ENCODE measurements around the gene PRMT2.

The PRMT2 gene

DNA sequence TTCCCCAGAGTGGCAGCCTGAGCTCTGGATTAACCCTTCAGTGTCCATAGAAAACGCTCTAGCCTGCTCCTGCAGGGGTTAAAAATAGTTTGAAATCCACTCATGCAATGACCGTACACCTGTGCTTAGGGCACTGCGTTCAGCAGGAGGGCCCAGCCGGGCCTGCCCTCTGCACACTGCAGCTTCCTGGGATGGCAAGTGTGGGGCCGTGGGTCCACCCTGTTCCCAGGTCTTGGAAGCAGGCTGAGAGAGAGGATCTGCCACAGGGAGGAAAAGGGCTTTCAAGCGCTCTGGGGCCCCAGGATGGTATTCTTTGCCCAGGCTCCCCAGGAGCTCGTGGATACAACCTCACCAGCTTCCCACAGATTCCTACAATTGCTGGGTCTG is 29.1 kb upstream of the PRMT2 start:
- no peak for TF ChIP-seq CTCF (conservative IDR thresholded peaks at IDR 0.05; ENCODE audit: low read depth, low read length)
- H3K4me3 ChIP-seq (ENCODE audit: low read length) = no peak overlapping the region
- no peak for DNase-seq (ENCODE audit: low read depth)

- no peak for DNase-seq (ENCODE audit: low read depth)
- TF ChIP-seq CTCF (conservative IDR thresholded peaks at IDR 0.05; ENCODE audit: low read depth, low read length) = no peak
- H3K4me3 ChIP-seq (ENCODE audit: low read length) = no peak overlapping the region
Measured at GRCh38 chr21:46607636-46608035, 27.8 kb upstream of the PRMT2 start.

DNA sequence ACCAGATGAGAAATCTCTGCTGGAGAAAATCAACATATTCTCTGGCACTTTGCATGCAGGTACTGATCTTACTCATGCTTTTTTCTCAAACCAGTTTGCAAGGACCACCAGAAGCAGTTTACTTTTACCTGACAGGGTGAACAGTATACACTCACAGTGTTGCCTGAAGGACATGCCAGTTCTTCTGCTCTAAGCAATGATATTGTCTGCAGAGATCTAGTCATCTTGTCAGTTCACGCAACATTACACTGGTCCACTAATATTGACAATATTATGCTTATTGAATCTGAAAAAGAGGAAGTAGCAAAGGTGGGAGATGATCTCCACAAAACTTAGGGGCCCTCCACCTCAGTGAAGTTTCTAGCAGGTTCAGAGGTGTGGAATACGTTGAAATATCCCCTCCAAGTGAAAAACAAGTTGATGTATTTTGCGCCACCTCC is 26.8 kb upstream of the PRMT2 start:
- no peak overlapping the region for H3K4me3 ChIP-seq (ENCODE audit: low read length)
- DNase-seq (ENCODE audit: low read depth) = no peak
- TF ChIP-seq CTCF (conservative IDR thresholded peaks at IDR 0.05; ENCODE audit: low read depth, low read length) = no peak

- no peak for TF ChIP-seq CTCF (conservative IDR thresholded peaks at IDR 0.05; ENCODE audit: low read depth, low read length)
- H3K4me3 ChIP-seq (ENCODE audit: low read length) = no peak overlapping the region
- no peak for DNase-seq (ENCODE audit: low read depth)
Measured at GRCh38 chr21:46610018-46610701, 25.3 kb upstream of the PRMT2 start.

DNA sequence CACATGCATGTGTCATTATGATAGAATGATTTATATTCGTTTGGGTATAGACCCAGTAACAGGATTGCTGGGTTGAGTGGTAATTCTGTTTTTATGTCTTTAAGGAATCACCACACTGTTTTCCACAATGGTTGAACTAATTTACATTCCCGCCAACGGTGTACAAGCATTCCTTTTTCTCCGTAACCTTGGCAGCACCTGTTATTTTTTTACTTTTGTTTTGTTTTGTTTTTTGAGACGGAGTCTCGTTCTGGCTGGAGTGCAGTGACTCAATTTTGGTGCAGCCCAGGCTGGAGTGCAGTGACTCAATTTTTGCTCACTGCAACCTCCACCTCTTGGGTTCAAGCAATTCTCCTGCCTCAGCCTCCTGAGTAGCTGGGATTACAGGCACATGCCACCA is 22.1 kb upstream of the PRMT2 start:
- H3K4me3 ChIP-seq (ENCODE audit: low read length) = no peak overlapping the region
- DNase-seq (ENCODE audit: low read depth) = no peak
- TF ChIP-seq CTCF (conservative IDR thresholded peaks at IDR 0.05; ENCODE audit: low read depth, low read length) = no peak

GRCh38 chr21:46616050-46616449 is 19.4 kb upstream of the PRMT2 start:
- no peak for DNase-seq (ENCODE audit: low read depth)
- no peak for TF ChIP-seq CTCF (conservative IDR thresholded peaks at IDR 0.05; ENCODE audit: low read depth, low read length)
- no peak overlapping the region for H3K4me3 ChIP-seq (ENCODE audit: low read length)

DNA sequence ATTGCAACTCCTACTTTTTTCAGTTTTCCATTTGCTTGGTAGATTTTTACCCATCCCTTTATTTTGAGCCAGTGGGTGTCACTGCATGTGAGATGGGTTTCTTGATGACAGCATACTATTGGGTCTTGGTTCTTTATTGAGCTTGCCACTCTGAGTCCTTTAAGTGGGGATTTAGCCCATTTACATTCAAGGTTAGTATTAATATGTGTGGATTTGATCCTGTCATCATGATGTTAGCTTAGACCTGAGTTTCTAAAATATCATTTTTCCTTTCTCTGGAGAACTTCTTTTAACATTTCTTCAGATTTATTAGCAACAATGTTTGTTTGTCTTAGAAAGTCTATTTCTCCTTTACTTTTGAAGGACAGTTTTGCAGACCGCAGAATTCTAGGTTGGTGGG is 18.8 kb upstream of the PRMT2 start:
- no peak for DNase-seq (ENCODE audit: low read depth)
- no peak for TF ChIP-seq CTCF (conservative IDR thresholded peaks at IDR 0.05; ENCODE audit: low read depth, low read length)
- no peak overlapping the region for H3K4me3 ChIP-seq (ENCODE audit: low read length)

All from retinal pigment epithelial cell (primary cell).